ENCODE data around the gene POLR3A. TPM values are rescaled to one million over a fixed set of nuclear protein-coding genes. Genes with fewer than 3 reads are reported as not detected.

The POLR3A gene
- total RNA-seq, 1 experiment from 2014 or later: 38.0 TPM

- H3K23ac ChIP-seq (ENCODE audit: insufficient read length, low read depth, low read length): no peak overlapping the region
- peaks cover 6% of the 10 kb centered on the region for H3K79me1 ChIP-seq (ENCODE audit: insufficient read depth, low read depth, low read length, poor library complexity, severe bottlenecking)
- Mint-ChIP-seq H3K27me3 (ENCODE audit: low read depth) (no peaks in the 10 kb centered on the region), H3K36me3 (ENCODE audit: insufficient read depth in 1 of 3, low read depth in 3 of 3) (peaks cover 46 to 70% (median 64%) of the 10 kb centered on the region in 3 experiments; a peak in 6 of 7 replicates), H3K4me3 (no peak overlapping the region), H3K27ac (no peak overlapping the region), H3K4me1 (peaks cover 11% of the 10 kb centered on the region in 2 experiments), H3K9me3 (no peaks in the 10 kb centered on the region; a peak in 1 of 5 replicates)
- H2AFZ ChIP-seq (ENCODE audit: low read length): no peak overlapping the region
- H3K79me2 ChIP-seq (ENCODE audit: insufficient read depth, low read length): peaks cover 11% of the 10 kb centered on the region; the same call in 1 of the 2 replicates
- no peaks in the 10 kb centered on the region for H3K9me3 ChIP-seq (ENCODE audit: control insufficient read depth, low read depth, low read length)
- H4K5ac ChIP-seq (ENCODE audit: insufficient read length, low read depth, low read length): no peak overlapping the region
- H2BK12ac ChIP-seq (ENCODE audit: insufficient read length, low read depth, low read length): no peak overlapping the region
- no peaks in the 10 kb centered on the region; the same call in 1 of the 2 replicates for H3K27me3 ChIP-seq (ENCODE audit: insufficient read depth, low read length)
- H3K4ac ChIP-seq (ENCODE audit: low read depth, low read length): no peak overlapping the region
- DNase-seq: no peak
- H2BK15ac ChIP-seq (ENCODE audit: low read depth, low read length): no peak overlapping the region
- H3K9ac ChIP-seq (ENCODE audit: extremely low read depth, insufficient read length, low read length): no peak overlapping the region
- H3K4me1 ChIP-seq (ENCODE audit: insufficient read depth, low read length): no peaks in the 10 kb centered on the region
- no peak overlapping the region for H2BK120ac ChIP-seq (ENCODE audit: low read depth, low read length, poor library complexity, severe bottlenecking)
- no peak overlapping the region for H3K27ac ChIP-seq (ENCODE audit: insufficient read length, low read depth, low read length)
- H4K20me1 ChIP-seq (ENCODE audit: control insufficient read depth, insufficient read depth, insufficient read length): no peaks in the 10 kb centered on the region
- no peak overlapping the region for H4K91ac ChIP-seq (ENCODE audit: insufficient read length, low read depth, low read length)
- no peak overlapping the region for H2AK5ac ChIP-seq (ENCODE audit: insufficient read length, low read length)
- TF ChIP-seq CTCF (conservative IDR thresholded peaks at IDR 0.05): no peak
- no peak overlapping the region for H2BK5ac ChIP-seq (ENCODE audit: insufficient read length, low read length)
- no peak overlapping the region for H3K14ac ChIP-seq (ENCODE audit: insufficient read depth, low read length)
- no peak overlapping the region for H3K4me2 ChIP-seq (ENCODE audit: insufficient read depth, insufficient read length, low read length)
- no peak overlapping the region for H2BK20ac ChIP-seq (ENCODE audit: low read depth, low read length, poor library complexity, severe bottlenecking)
- H3K56ac ChIP-seq (ENCODE audit: insufficient read length, low read depth, low read length): no peak overlapping the region
- peaks cover 6% of the 10 kb centered on the region for H3K23me2 ChIP-seq (ENCODE audit: insufficient read length, low read depth, low read length, poor library complexity, severe bottlenecking)
- no CpG with 5 or more reads among the region's 8 CpGs for WGBS (ENCODE audit: extremely low coverage, insufficient read length, low lambda C conversion rate)
- H4K8ac ChIP-seq (replicated peaks; ENCODE audit: insufficient read length, low read depth, low read length): no peak overlapping the region
- H3T11ph ChIP-seq (ENCODE audit: low read length): no peak overlapping the region
- no peak overlapping the region for H3K18ac ChIP-seq (ENCODE audit: insufficient read length, low read depth, low read length)
Measured at GRCh38 chr10:78025685-78026364, 3.5 kb downstream of the POLR3A start.
